ENCODE data around the gene KRTDAP. TPM values are rescaled to one million over a fixed set of nuclear protein-coding genes. Genes with fewer than 3 reads are reported as not detected.

Gene KRTDAP
- total and polyA plus RNA-seq, 9 donors, result 0.54 to 1.6 (median 0.75) TPM; not detected in 4

- intact Hi-C loops (cut with DNase I), result loop anchor here in 1 of 4 donors (10.0 kb wide), 1 partner anchor 243 kb away; the partner anchor contains the start of gene USF2
- TF ChIP-seq, protein P1, sequence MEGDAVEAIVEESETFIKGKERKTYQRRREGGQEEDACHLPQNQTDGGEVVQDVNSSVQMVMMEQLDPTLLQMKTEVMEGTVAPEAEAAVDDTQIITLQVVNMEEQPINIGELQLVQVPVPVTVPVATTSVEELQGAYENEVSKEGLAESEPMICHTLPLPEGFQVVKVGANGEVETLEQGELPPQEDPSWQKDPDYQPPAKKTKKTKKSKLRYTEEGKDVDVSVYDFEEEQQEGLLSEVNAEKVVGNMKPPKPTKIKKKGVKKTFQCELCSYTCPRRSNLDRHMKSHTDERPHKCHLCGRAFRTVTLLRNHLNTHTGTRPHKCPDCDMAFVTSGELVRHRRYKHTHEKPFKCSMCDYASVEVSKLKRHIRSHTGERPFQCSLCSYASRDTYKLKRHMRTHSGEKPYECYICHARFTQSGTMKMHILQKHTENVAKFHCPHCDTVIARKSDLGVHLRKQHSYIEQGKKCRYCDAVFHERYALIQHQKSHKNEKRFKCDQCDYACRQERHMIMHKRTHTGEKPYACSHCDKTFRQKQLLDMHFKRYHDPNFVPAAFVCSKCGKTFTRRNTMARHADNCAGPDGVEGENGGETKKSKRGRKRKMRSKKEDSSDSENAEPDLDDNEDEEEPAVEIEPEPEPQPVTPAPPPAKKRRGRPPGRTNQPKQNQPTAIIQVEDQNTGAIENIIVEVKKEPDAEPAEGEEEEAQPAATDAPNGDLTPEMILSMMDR (IDR thresholded peaks at IDR 0.05), result no peak
- TF ChIP-seq POLR2A (IDR thresholded peaks at IDR 0.05) (no peak), EP300 (IDR thresholded peaks at IDR 0.05) (no peak)
- H3K4me1 ChIP-seq (ENCODE audit: insufficient read depth), result no peaks in the 10 kb centered on the region
- 94 to 97% (median 97%) methylated on average over 3 of the region's 3 CpGs for WGBS, 3 donors
- no peak overlapping the region for H3K27ac ChIP-seq
- H3K36me3 ChIP-seq, result no peaks in the 10 kb centered on the region
- no peak for DNase-seq
- H3K4me3 ChIP-seq, result no peak overlapping the region
- H3K9me3 ChIP-seq, result no peaks in the 10 kb centered on the region
- H3K27me3 ChIP-seq, result no peaks in the 10 kb centered on the region
Observed at GRCh38 chr19:35508129-35508528, 17.9 kb upstream of the KRTDAP start.

- DNase-seq, result no peak
- H3K36me3 ChIP-seq, result no peaks in the 10 kb centered on the region
Observed at GRCh38 chr19:35507561-35507960, 17.3 kb upstream of the KRTDAP start.

DNA sequence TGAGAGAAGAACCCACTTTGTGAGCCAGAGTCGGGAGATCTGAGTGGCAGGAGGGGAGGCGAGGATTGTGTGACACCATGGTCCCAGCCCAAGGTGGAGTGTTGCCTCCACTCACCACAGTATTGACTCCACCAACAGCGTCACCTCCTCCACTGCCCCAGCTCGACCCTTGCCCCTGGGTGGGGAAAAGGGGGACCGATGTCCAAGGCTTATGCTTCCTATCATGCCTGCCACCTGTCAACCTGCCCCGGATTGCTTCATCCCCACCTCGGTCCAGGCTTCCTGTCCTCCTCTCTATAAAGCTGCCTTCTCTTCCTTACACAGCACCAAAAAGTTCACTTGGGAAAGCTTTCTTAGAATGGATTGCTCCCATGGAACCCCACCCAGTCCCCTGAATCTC is 15.7 kb upstream of the KRTDAP start:
- no peak overlapping the region for H3K27ac ChIP-seq
- DNase-seq, result no peak
- H3K9me3 ChIP-seq, result no peaks in the 10 kb centered on the region
- H3K4me1 ChIP-seq (ENCODE audit: insufficient read depth), result no peaks in the 10 kb centered on the region
- intact Hi-C loops (cut with DNase I), result loop anchor here in 1 of 4 donors (10.0 kb wide), 1 partner anchor 241 kb away; the partner anchor contains the start of gene USF2
- no peak overlapping the region for H3K4me3 ChIP-seq
- no peaks in the 10 kb centered on the region for H3K36me3 ChIP-seq
- no peaks in the 10 kb centered on the region for H3K27me3 ChIP-seq
- 84 to 92% (median 87%) methylated on average over 7 of the region's 7 CpGs for WGBS, 3 donors
- no peak for TF ChIP-seq EP300 (IDR thresholded peaks at IDR 0.05)
- TF ChIP-seq, protein P1 (IDR thresholded peaks at IDR 0.05), result no peak
- no peak for TF ChIP-seq POLR2A (IDR thresholded peaks at IDR 0.05)

More at GRCh38 chr19:35507561-35507960, 17.3 kb upstream of the KRTDAP start:
- H3K4me3 ChIP-seq, result no peak overlapping the region
- no peaks in the 10 kb centered on the region for H3K9me3 ChIP-seq
- no peak for TF ChIP-seq POLR2A (IDR thresholded peaks at IDR 0.05)
- no peak for TF ChIP-seq EP300 (IDR thresholded peaks at IDR 0.05)
- TF ChIP-seq, protein P1 (IDR thresholded peaks at IDR 0.05), result no peak
- intact Hi-C loops (cut with DNase I), result loop anchor here in 1 of 4 donors (10.0 kb wide), 1 partner anchor 243 kb away; the partner anchor contains the start of gene USF2
- 87 to 88% (median 88%) methylated on average over 11 of the region's 11 CpGs for WGBS, 3 donors
- H3K27ac ChIP-seq, result no peak overlapping the region
- H3K27me3 ChIP-seq, result no peaks in the 10 kb centered on the region
- H3K4me1 ChIP-seq (ENCODE audit: insufficient read depth), result no peaks in the 10 kb centered on the region

GRCh38 chr19:35502751-35503150 is 12.5 kb upstream of the KRTDAP start:
- Histone ChIP-seq H3K4me3 (no peak overlapping the region), H3K27ac (no peak overlapping the region), H3K4me1 (ENCODE audit: insufficient read depth) (no peaks in the 10 kb centered on the region), H3K9me3 (no peaks in the 10 kb centered on the region), H3K27me3 (no peaks in the 10 kb centered on the region), H3K36me3 (no peaks in the 10 kb centered on the region)
- intact Hi-C loops (cut with DNase I), result loop anchor here in 1 of 4 donors (10.0 kb wide), 1 partner anchor 238 kb away; the partner anchor contains the start of gene USF2
- 84 to 90% (median 86%) methylated on average over 4 of the region's 4 CpGs for WGBS, 3 donors
- TF ChIP-seq, protein P1 (IDR thresholded peaks at IDR 0.05), result no peak
- TF ChIP-seq POLR2A (IDR thresholded peaks at IDR 0.05) (no peak), EP300 (IDR thresholded peaks at IDR 0.05) (no peak)
- DNase-seq, result no peak
